NCI-H1694 treated with DMSO at 0.1 percent for 48 hours (cell line): ENCODE results near the gene C14orf180.
A peak's percentile ranks its signal among the peaks of the same experiment; 100 is the strongest.

Experiments used
- DNase-seq: peaks from one replicate; lab custom pipeline; 2025; lab: John Stamatoyannopoulos, UW

Gene C14orf180

DNA sequence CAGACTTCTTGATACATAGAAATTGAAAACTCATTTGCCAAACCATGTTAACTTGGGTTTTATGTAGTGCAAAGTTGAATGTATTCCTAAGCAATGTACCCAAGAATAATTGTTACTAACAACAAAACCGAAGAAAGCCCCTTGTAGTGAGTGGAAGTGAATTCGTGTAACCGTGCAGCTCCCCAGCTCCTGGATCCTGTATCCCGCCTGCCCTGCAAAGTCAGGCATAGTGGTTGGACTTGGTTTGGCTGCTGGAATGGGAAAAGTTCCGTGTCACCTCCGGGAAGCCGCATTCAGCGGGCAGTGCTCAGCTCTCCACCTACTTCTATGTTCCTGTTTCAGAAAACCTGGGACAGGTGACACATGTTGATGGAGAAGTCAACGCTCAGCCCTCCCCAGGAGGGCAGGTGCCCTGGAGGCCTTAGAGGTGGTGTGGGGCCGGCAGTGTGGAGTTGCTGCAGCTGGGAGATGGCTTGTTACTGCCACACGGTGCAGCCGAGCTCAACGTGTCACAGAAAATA, 29.2 kb upstream of the C14orf180 start:
- DNase-seq: no peak

DNA sequence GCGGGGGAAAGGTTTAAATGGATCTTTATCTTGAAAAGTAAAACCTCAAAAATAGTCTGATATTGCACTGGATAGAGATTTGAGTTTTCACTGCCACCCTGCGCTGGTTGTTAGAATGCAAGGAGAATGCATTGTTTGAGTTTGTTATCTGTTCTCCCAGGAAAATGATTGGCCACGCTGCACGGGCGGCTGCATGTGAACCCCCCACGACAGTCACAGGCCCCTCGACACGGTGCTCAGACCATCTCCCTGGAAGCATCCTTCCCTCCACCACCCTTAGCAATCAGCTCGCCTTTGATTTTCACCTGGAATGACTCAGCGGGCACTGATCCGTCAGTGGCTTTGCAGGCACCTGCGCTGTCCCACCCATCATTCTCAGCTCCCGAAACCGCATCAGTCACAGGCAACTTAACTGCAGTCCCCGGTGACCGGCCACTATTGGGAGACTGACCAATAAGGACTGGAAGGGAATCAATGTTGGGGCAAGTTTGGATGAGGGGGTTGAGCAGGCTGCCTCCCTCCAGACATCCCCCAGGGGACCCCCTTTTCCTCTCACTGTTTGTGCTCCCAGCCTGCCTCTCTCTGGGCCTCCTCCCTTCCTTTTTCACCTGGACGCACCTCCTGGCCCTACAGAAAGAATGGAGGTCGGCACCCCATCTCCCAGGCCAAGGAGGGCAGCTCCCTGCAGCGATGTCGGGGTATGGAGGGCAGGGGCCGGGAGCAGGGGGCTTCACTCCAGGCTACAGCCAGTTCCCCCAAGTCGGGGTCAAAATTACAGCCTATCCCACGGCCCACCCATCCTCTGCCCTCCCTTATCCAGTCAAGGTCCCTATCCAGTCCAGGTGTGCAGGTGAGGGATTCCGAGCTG, 28.5 kb upstream of the C14orf180 start:
- peak; percentile 47 for DNase-seq

DNA sequence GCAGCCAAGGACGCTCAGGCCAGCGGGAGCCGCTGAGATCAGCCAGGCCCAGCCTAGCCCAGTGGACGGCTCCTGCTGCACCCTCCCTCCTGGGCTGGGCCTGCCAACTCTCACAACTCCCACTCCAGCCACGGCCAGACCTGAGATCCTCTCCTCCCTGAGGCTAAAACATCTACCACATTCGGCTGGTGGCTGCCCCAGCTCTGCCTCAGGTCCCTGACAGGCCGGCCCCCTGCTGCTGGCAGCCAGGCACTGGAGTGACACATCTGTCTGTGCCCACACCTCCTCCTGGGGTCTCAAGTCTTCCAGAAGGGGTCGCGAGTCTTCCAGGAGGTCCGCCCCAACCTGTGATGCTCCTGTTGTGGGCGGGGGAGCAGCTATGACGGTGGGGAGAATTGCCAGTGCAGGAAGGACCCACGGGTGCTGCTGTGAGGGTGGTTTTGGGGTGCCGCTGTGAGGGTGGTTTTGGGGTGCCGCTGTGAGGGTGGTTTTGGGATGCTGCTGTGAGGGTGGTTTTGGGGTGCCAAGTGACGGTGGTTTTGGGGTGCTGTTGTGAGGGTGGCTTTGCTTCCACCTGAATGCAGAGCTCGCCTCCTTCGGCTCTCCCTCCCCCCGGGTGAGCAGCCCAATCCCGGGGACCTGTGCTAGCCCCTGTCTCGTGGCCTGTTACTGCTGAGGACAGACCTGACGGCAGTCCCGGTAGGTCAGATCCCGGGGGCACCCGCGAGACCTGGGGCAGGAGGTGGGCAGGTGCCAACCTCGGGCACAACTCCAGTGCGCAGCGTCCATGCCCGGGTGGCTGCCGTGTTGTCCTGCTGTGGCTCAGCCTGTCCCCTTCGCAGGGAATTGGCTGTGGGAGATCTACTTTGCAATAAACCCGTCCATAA, 27.5 kb upstream of the C14orf180 start:
- DNase-seq: no peak

DNA sequence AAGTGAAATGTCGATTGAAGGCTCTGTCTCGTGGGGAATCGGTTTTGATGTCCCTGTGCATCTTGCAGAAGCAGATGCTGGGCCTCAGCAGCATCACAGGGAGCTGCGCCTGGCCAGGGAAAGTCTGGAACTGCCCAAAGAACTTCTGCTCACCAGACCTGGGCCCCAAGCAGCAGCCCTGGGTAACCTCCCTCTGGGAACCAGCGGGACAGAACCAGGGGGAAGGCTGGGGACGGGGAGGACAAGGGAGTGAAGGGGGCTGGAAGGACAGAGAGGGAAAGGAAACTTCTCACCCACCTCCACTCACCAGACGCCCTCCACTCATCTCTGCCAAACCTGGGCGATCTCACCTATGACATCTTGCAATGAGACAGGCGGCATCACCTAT, 26.8 kb upstream of the C14orf180 start:
- no peak for DNase-seq

DNA sequence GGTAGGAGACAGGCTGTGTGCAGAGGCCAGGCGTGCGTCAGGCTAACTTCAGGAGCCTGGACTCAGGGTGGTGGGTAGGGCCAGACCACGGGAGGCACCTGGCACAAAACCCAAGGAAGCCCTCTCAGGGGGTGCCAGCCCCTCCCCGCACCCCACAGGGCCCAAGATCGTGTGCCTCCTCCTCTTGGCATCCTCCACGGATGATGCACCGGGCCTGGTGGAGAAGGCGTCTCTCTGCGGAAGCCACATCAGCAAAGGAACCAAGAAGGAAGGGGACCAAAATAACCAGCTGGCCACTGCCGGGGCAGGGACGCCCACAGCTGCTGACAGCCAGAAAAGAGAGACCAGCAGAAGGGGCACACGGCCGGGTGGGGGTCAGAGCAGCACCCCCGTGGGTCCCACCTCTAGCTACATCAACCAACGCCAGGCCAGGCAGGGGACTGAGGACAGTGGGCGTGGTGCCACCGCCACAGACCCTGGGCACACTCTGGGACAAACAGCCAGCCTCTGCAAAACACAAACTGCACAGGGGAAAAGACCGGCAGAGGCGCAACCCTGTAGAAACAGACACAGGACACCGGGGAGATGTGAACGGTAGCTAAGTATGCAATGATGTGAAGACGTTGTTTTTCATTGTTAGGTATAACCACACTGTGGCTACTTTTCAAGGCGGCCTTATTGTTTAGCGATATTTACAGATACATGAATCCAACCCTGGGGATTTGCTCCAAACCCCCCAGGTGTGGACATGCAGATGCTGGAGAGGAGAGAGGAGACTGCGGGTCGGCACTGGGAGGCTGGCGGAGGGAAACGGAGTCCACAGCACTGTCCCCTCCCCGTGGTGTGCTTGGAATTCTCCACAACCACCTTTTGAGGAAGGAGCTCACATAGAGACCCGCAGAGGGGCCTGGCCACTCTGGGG, 26.1 kb upstream of the C14orf180 start:
- DNase-seq: no peak

DNA sequence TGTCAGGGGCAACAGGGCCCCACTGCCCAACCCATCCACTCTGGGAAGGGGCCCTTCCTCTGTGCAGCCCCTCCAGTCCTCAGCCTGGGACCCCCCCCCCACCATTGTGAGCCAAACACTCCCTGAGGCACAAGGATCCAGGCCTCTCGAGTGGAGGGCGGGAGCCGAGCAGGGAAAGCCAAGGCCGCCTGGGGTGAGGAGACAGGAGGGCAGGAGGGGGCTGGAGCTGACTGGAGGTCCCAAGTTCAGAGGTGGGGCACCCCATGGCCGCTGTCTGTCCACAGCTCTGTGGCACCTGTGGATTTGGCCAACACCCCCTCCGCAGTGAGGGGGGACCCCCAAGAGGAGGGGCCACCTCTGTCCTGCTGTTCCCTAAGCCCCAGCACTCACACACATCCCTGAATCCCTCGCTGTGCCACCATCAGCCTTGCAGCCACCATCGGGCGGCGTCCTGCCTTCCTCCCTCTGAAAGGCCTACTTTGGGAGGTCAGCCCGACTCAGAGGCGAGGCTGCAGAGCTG, 25.4 kb upstream of the C14orf180 start:
- no peak for DNase-seq

DNA sequence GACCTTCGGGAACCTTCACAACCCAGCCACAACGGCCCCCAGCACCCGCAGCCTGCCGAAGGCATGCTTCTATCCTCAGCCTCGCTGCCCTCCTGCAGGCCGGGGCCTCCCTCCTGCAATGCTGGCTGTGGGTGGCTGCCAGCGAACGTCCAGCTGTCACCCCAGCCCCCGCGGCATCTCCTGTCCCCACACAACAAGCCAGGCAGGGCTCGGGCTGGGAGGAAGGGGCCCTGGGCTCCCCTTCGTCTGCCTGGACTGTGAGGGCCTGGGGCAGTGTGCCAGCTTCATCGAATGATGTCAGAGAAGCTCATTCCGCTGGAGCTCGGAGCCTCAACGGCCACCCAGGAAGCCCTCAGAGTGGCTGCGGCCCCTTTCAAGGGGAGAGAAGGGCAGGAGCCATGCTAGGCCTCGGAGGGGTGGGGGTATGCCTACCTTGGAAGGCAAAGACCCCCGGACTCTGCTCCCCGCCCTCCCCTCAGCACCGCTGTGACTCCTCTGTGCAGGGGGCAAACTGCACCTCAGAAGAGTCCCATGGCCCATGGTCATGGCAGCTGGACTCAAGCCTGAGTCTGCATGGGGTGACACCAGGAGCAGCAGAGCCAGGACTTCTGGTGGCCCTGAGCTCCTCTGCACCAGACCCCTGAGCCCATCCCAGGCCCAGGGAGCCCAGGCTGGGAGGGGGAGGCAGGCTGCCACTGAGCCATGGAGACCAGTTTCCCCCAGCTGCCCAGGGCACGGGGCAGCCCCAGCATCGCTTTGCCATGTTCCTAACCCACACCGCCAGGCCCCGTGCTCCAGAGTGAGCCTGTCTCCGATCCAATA, 24.7 kb upstream of the C14orf180 start:
- DNase-seq: peak; percentile 55

DNA sequence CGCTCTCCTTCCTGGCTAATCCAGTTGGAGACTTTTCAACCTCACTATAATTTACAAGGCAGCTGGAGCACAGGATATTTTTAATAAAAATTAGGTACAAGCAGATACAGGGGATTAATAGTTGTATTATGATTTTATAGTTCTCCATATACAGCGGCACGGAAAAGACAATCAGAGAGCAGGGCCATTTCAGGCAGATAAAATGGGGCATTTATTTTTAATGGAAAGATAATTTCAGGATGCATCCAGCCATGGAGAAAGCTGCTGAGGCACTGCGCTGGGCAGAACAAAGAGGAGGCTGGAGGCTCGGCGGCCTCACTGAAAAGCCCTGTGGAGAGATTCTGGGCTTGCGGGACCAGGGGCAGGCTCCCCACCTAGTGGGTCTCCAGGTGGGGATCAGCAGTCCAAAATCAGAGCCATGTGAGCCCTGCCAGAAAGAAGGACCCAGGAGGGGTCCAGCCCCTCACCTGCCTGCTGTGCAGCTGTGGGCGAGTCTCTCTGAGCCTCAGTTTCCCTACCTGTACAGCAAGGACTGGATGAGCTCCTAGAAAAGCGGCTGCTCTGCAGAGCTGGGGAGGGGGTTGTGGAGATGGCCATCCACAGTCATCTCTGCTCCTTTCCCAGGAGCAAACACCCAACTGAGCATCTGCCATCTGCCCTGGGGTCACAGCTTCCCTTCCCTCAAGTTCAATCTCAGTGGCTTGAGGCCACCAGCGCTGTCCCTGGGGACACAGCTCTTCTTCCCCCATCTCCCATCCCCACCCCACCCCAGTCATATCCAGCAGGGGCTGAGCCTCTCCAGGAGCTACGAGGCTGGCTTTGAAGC, 23.9 kb upstream of the C14orf180 start:
- peak; percentile 46 for DNase-seq

DNA sequence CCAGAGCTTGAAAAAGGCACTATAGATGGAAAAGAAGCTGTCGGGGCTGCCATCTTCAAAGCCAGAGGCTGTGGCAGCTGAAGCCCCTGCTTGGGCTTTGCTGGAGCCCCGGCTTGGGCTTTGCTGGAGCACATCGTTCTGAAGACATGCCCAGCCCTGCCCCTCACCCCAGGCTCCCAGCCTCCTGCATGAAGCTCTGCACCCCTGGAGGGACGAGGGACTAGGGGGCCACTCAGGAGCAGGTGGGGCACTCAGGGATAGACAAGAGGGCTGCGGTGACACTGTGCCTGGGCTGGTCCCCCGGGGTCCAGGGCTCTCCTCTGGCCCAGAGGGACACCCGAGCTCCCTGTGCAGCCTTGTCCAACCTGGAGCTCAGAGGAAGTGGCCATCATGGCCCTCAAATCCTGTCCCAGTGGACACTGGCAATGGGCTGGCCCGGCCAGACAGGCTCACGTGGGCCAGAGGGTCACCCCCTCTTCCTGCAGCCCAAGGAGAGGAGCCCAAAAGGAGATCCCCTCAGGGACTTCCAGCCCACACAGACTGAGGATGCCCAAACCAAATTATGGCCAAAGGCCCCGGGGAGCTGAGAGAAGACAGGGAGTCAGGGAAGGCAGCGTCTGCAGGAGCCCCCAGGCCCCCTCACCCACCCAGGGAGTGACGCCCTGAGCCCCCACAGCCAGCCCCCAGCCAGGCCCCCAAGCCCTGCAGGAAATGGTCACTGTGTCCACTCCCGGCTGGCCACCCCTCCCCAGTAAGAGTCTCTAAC, 23.1 kb upstream of the C14orf180 start:
- DNase-seq: no peak

DNA sequence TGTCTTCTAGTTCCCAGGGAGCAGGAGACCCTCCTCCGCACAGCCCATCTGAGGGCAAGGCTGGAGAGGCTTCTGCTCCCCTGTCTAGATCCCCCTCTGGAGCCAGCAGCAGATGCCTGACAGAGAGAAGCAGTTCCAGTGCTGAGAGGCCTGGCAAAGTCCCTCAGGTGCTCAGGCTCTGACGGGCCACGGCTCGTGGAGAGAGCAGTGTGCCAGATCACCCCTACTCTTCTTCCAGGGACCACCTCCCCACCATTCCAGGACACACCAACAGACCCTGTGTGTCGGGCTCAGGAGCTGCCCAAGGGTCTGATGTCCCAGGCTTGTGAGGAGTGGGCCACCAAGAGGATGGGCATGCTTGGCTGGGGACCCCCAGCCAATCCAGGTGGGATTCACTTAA, 22.5 kb upstream of the C14orf180 start:
- no peak for DNase-seq

DNA sequence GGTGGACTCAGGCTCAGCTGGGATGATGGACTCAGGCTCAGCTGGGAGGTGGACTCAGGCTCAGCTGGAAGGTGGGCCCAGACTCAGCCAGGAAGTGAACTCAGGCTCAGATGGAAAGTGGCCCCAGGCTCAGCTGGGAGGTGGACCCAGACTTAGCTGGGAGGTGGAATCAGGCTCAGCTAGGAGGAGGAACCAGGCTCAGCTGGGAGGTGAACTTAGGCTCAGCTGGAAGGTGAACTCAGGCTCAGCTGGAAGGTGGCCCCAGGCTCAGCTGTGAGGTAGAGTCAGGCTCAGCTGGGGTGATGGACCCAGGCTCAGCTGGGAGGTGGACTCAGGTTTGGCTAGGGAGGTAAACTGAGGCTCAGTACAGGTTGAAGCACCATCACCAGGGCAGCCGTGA, 21.8 kb upstream of the C14orf180 start:
- no peak for DNase-seq

DNA sequence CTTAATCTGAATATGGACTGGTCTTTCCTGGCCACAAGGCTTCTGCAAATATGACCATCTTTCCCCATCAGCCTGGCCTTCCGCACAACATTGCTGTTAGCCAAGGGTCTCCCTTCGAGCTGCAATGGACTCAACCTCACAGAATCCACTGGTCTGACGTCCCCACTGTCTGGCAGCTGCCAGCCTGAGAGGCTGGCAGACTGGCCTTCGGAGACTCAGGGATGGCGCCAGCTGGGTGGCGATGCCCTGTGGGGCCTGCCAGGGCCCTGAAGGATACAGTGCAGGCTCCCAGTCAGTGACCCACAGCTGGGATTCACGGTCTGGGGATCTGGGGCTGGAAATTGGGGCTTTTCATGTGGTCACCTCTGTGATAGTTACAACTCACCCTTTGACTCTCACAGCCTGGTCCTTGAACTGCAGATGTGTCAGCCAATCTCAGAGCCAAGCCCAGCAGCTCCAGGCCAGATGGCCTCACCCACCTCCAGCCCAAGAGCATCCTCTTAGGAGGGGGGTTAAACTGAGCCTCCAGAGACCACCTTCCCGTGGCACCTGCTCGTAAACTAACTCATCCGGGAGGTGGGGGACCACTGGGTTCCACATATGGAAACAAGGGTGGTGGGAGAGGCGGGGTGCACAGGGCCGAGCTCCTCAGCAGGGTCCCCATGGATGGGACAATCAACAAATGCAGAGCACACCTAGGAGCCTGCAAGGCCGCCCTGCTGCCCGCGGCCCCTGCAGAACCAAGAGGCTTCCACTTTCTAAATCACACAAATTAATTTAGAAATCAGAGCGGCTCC, 21.1 kb upstream of the C14orf180 start:
- no peak for DNase-seq

DNA sequence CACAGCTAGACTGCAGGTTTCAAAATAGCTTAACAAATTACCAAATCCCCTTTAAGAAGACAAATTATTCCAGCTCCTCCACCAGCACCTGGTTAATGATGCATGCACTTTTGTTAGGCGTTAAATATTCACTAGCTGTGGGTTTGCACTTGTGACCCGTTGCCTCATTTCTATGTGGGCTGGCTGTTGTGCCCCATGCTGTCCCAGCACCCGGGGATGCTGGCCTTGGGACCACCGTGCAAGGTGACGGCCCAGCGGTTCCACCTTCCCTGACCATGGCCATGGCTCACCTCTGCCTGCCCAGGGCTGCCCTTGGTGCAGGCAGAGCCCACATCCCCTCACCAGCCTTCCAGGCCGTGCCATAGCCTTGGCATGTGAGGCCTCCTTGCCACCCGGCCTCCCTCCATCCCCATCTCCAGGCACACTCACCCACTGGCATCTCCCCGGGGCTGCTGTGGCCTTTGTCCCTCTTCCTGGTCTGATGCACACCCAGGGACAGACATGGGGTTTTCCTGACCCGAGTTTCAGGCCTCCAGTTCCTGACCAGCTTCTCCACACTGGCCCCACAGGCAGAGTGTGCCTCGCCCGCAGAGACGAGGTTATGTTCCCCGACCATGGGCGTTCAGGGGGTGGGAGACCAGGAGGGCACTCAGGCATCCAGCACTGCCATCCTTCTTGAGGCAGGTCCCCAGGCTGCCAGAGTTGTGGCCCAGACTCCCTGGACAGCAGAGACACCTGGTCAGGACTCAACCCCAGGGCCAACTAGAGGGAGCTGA, 20.3 kb upstream of the C14orf180 start:
- no peak for DNase-seq

DNA sequence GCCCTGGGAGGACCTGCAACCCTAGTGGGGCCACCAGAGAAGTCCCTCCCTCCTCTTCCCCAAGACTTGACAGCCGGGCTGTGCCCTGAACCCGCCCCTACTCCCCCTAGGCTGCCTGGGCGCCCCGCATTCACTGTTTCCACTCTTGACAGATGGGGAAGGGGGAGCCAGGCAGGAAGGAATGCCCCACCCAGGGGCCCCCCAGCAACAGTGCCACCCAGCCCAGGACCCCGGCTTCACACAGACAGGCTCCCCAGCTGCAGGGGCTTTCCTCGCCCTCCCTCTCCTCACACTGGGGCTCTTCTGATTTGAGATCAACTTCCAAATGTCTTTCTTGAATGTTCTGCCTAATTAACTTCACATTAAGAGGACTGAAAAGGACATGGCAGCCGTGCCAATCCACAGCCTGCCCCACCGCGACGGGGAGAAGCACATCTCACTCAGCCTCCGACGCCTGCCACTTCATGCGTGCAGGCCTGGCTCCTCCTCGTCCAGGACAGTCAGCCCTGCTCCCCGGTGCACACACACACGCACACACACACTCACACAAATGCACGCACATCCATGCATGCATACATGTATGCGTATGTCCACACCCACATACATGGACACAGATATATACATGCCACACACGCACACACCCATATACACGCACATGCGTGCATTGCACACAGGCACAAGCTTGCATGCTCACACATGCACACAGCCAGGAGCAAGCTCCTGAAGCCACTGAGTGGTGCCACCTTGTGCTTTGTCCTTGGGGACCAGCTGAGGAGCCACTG, 19.6 kb upstream of the C14orf180 start:
- DNase-seq: no peak

DNA sequence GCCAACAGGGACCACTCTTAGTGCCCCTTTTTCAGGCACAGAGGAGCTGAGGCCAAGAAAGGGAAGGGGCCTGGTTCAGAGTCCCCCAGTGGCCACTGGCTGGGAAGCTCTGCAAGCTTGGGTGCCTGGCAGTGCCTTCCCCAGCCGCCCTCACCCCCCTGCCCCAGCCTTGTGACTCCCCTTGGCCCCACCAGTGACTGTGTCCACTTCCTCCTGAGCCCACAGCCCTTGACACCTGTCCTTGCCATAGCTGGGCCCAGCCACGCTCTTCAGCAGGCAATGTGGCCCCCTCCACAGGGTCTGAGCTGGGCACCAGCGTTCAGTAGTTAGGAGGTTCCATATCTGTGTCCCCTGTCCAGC, 19.0 kb upstream of the C14orf180 start:
- DNase-seq: no peak

DNA sequence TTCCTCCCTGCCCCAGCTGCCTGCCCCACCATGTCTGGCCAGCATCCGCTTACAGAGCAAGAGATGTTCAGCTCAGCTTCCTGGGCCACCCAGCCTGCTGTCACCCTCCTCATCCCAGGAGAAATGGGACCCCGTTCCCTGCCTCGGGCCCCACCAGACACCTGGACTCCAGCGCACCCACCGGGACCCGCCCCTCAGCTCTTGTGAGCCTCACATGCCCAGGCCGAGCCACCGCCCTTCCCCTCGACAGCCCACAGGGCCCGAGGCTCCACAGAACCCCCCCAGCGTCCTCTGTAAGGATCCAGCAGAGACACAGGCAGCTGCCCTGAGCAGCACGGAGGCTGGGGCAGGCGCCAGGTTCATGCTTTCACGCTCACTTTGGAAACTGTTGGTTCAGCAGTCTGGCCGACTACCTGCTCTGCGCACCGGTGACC, 18.4 kb upstream of the C14orf180 start:
- peak; percentile 68 for DNase-seq
